ELR (cell line): ENCODE results near the gene MCRS1.
"Not testable (repeated sequence)": the region's sequence is repeated elsewhere in the genome, so short reads cannot be mapped to it uniquely, and the experiment has no call there.

ENCODE experiments used
- DNase-seq: peaks from one replicate; pipeline ENCODE4 v3.0.0-alpha.2; 2015; ENCODE audit warnings: low read depth

The MCRS1 gene

DNA sequence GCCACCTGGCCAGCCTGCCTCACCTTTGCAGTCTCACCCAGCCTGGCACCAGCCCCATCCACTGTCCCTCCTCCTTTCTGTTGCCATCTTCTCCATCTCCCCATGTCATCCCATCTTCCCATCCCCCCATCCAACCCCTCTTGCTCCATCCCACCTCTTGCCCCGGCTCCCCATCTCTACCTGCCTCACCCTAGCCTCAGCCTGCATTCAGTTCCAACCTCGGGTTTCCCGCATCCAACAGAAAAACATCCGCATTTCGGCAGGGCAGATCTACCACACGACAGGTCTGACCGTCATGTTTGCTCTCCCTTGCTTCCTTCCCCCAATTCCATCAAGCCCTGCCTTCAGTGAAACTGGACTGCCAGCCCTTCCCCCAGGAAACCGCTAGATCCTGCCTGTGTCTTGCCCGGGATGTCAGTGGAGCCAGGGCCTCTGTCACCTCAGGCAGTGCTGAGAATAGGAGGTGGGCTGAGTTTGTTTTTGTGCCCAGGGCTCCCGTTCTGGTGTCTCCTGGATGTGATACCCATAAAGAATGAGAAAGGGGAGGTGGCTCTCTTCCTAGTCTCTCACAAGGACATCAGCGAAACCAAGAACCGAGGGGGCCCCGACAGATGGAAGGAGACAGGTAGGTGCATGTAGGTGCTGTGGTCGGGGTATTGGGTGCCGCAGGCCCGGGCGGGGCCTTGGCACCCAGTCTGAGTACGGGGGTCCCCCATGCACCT, 26.6 kb downstream of the MCRS1 start:
- DNase-seq, result no peak

DNA sequence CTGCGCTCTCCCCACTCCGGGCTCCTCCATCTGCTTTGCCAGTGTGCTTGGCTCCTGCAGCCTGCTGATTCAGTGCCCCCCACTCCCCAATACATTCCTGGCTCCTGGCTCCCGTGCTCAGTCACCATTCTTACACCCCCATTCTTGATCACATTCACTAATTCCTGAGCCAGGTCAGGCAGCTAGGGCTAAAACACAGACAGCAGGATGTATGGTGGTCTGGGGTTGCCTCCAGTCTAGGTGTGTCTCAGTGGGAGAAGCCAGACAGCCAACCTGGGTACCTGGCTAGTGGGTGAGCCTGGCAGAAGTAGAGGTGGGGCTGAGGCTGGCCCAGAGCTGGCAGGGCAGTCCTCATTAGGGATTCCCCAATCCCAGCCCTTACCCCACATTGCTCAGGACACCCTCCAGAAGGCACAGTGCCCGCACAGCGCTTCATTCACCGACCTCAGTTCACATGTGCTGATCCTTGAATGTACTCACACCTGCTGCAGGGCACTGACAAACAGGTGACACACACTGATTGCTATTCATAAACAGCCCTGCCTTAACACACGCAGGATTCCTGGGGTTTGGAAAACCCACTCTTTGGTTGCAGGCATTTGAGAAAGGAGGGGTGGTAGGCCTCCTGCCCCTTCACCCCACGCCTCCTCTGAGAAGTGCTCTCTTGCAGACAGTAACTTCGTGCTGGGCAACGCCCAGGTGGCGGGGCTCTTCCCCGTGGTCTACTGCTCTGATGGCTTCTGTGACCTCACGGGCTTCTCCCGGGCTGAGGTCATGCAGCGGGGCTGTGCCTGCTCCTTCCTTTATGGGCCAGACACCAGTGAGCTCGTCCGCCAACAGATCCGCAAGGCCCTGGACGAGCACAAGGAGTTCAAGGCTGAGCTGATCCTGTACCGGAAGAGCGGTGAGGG, 27.5 kb downstream of the MCRS1 start:
- no peak for DNase-seq

DNA sequence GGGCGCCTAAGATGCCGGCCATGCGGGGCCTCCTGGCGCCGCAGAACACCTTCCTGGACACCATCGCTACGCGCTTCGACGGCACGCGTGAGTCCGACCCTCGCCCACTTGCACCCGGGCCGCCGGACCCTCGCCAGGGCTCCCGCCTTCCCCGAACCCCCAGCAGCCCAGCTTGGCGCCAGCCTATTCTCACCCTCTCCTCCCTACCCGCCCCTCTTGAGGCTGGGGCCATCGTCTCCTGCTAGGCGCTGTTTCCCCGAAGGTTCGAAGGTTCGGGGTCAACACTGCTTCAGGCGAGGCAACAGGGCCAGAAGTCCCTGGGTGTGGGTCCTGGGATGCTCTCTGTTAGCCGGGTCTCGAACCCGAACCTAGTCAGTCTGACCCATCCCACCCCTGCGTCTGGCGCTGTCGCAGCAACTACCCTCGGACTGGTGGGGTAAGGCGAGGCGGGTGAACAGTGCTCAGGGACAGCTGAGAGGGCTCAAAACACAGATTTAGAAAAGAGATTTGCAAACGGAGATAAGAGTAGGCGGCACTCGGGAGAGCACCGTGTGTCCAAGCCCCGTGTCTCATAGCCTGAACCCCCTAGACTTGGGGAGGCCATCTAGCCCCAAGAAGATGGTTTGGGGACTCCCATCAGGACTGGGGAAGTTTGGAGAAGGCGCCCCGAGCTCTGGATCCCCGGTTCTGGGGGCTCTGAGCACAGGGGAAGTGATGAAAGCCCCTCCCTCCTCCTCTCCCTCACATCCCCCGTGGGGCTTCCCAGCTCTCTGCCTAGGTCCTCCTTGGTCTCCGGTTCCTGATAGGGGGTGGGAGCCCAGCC, 28.3 kb downstream of the MCRS1 start:
- DNase-seq, result no peak

DNA sequence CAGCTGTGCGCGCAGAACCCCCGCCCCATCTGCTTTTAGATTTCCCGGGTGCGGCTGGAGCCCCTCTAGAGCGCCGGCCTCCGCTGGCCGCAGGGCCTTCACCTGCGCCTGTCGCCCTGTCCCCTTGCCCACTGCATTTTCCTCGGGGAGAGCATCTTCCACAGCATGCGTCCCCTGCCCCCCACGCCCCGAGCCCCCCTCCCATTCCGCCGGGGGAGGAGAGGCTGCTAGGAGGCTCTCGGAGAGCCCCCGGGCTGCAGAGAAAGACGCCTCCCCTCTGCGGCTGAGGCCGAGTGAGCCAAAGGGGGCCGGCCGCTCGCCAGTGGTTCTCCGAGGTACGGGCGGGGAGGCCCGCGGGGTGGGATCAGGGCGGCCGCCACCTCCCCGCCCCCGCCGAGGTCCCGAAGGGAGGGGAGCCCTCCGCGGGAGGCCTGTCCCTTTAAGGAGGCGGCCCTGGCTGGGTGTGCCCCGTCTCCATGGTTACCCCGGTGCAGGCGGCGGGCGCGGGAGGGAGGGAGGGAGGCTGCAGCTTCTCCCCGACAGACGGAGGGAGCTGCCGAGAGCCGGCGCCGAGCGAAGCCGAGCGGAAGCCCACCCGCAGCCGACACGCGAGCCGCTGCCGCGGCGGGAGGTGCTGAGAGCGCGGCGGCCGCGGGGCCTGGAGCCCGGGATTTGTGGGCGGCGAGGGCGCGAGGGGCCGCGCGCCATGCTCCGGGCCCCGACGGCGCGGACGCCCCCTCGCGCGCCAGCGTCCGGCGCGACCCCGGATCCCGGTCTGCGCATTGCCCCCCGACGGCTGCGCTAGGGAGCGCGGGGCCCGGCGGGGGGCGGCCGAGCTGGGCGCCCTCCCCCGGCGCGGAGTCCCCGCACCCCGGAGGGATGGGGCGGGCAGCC, 29.2 kb downstream of the MCRS1 start, which contains the start of gene KCNH3:
Gene KCNH3 (plus strand): TSS at position 521 of the 894 bp plus-strand sequence. CDS start 387 bp downstream, outside the sequence.
- peak; percentile 76 for DNase-seq

DNA sequence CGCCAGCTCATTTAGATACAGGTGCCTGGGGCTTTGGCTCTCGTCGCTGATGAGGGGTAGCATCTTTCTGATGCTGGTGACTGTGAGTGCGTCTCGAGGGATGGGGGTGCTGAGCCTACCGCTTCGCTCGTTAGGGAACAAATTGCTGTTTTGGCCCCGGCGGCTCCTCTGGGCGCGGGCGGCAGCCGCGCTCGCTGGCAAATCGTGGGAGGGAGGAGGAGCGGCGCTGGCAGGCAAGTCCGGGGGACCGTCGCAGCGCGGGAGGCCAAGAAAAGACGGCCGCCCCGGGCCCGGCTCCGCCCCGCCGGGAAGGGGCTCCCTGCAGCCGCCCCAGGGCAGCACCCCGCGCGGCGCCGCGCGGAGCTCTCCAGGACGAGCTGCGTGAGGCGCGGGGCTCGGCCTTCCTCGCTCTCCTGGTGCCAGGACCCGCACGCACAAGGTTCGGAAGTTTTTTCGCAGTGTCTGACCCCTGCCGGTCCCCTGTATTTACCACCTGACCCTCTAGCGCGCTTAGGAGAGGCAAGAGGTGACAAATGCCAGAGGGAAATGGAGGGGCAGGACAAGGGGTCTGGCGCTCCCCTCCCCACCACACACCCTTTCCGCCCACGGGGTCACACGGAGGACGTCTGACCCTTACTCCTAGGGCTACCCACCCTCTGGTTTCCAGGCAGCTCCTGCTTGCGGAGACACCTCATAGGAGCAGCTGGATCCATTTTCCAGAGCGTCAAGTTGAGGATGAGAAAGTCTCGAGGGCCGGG, 30.0 kb downstream of the MCRS1 start:
- DNase-seq, result peak; percentile 36

DNA sequence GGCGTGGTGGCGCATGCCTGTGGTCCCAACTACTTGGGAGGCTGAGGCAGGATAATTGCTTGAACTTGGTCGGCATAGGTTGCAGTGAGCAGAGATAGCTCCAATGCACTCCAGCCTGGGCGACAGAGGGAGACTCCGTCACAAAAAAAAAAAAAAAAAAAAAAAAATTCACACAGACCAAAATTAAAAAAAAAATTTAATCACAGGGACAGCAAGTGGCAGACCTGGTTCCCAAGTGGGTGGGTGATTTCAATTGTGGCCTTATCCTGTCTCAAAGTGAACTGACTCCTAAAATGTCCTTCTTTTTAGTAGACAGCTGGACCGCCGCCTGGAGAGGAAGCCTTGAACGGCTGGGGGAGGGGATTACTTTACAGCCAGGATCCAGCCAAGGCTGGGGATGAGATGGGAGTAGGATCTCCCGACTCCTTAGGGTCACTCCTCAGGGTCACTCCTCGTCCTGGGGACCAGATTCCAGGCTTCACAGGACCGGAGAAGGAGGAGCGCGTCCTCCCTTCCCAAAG, 30.7 kb downstream of the MCRS1 start:
- no peak for DNase-seq

DNA sequence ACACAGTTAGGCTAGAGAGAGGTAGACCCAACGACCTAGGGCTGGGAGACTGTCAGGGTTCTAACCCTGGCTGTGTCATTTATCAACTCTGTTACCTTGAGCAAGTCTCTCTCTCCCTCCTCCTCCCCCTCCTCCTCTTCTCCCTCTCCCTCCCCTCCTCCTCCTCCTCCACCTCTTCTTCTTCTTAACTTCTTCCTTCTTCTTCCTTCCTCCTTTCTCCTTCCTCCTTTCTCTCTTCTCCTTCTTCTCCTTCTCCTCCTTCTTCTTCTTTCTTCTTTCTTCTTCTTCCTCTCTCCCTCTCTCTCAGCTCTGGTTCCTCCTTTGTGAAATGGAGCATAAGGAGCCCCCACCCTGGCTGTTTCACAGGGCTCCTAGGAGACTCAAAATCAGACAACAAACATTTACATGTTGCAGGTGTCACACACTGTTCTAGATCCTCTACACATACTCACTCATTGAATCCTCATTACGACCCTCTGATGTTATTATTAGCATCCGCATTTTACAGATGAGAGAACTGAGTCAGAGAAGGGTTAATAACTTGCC, 31.3 kb downstream of the MCRS1 start:
- no peak for DNase-seq

DNA sequence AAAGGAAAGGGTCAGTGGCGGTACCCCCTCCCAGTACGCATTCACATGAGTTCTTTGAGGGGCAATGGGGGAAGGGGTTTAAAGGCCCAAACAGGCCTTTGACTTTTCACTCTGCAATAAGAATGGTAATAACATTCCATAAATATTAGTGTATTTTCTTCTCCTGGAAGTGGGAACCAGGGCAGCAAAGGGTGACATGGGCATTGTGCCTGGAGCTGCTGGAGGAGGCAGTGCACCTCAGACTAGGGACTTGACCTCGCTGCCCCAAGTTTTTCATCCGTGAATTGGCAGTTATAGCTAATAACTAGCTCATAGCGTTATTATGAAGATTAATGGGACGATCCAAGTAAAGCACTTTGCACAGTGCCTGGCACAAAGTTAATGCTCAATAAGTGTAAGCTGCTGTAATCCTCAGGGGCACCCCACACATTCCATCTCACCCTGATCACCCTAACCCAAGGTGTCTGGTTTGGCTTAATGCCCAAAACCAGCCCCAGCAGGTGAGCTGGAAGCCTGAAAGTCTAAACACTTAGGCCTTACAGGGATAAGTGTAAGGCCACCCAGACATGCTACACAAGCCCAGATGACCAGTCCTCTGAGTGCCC, 31.9 kb downstream of the MCRS1 start:
- peak; percentile 44 for DNase-seq

DNA sequence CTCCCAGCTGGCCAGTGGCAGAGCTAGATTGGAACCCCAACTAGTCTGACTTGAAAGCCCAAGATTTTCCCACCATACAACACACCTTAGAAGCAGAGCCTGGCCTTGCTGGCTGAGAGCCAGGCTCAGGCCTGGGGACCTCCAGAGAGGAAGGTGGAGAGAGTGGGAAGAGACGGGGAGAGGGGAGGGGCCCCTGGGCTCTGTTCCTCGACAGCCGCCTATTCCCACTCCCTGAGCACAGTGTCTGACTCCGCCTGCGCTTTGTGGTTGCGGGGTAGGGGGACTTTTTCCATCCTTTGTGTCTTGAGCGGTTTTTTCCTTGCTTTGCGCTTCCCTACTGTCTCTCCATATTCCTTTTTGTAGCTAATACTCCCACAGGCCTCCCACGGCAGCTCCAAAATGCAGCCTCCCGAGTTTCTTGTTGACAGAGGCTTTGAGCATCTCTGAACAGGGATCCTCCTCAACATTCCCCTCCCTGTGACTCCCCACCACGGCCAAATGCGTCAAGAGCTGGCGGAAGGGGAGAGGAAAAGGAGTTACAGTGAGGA, 33.1 kb downstream of the MCRS1 start:
- no peak for DNase-seq

DNA sequence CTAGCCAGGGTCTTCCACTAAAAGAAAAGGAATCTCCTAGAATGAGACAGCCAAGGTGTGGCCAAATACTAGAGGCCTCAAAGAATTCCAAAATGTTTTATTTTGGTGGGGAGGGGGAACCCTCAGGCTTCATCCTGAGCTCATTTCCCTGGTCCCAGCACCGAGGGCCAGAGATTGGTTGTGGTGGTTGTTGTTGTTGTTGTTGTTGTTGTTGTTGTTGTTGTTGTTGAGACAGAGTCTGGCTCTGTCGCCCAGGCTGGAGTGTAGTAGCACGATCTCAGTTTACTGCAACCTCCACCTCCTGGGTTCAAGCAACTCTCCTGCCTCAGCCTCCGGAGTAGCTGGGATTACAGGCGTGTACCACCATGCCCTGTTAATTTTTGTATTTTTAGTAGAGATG, 33.8 kb downstream of the MCRS1 start:
- not testable (repeated sequence) for DNase-seq

DNA sequence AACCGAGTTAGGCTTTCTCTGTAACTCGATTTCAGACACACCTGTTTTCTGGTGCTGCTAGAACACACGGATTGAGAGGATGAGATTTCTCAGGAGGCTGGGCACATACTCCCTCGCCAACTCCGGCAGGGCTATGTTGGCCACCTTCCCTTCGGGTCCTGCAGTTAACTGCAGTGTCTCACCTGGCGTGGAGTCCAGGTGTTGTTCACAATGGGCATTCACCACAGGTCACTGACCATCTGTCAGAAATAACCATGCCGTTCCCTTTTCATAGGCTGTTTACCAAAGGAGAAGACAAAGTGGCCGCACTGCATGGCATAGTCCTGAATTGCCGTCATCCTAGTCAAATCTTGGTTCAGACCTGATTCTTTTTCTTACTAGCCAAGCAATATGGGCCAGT, 34.6 kb downstream of the MCRS1 start:
- DNase-seq, result no peak

DNA sequence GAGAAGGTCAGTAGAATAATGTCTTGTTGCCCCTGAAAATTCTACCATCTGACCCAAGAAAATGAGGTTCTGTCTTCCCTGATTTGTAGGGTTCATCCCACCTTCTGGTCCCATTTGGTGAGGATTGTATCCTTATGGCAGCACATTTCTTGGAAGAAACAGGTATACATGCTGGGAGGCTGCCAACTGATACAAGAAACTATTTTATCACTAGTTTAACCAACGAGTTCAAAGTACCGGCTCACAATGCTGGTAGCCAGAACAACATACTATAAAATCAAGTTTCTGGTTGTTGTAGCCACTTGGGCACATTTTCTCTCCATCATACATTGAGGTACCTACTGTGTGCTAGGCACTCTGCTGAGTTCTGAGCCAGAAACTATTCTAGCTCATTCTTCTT, 36.2 kb downstream of the MCRS1 start:
- no peak for DNase-seq

DNA sequence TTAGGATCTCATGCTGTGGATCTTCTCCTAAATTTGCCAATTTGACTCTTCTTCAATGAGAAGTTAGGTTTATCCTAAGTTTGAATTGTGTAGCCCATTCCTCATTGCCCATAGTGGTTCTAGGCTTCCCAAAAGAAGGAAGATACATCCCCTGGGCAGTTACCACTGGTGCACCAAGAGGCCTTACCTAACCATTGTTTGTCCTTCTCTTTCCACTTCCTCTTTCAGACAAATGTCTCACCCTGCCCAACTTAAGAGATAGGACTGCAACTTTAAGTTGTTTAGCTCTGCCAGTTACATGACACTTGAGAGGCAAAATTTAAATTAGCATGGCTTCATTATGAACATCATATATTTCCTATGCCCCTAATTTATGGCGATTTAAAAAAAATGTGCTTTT, 38.5 kb downstream of the MCRS1 start:
- no peak for DNase-seq

DNA sequence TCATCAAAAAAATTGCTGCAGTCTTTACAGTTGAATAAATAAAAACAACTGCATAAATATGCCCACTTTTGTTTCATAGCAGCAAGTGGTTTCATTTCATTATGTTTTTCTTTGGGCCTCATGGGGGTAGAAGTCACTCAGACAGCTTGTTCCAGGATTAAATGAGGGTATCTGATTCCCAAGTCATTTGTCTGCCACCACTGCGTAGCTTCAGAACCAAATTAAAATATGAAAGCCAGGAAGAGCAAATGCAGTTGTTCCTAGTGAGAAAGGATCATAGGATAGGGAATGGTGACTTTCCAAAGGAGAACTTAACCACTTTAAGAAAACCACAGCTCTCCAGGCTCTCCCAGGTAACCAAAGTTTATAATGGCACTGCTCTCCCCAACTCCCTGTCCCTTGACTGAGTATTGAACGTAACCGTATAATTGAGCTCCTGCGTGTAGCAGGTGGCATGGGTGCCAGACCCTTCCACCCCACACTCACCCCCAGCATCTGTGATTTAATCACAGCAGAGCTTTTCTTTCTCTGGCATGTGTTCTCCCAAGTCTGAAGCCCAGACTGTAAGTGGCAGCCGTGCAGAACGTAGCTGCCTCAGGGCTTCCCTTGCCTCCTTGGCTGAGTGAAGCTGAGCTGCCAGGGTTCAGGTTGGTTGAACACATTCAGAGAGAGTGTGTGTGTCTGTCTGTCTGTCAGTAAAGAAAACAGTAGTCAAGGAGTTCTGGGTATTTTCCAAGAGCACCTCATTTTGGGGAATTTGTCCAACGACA, 40.4 kb downstream of the MCRS1 start:
- DNase-seq, result no peak

DNA sequence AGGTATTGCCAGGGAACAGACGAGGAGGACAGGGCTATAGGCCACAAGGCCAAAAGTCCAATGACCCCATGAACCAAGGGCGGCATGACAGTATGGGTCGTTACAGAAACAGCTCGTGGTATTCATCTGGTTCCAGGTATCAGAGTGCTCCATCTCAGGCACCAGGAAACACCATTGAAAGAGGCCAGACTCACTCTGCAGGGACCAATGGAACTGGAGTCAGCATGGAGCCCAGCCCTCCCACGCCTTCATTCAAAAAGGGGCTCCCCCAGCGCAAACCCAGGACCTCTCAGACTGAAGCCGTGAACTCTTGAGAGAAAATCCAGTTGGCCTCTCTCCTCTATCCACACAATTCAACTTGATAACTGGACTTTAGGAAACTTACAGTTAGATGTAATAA, 42.0 kb downstream of the MCRS1 start:
- no peak for DNase-seq

DNA sequence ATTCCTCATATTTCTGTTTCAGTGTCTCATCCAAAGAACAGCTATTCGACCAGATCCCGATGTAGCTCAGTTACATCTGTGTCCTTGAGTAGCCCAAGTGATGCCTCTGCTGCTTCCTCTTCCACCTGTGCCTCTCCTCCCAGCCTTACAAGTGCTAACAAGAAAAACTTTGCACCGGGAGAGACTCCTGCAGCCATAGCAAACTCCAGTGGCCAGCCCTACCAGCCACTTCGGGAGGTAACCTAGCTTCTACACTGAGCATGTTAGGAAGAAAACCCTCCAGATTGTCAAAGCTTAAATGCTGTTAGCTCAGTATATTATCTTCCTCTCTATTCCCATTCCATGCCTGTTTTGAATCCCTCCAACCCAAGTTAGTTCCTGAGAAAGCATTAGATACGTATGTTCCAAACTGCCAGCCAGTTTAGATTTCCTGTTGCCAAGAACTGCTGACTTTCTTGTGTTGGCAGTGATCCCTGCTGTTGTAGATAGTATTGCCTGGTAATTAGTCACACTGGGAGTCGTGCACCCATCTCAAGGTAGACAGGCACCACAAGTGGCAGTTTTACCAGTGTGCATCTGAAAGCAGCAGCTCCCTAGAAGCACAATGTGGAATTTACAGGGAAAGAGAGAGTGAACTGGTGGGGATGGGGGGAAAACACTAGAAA, 43.1 kb downstream of the MCRS1 start:
- no peak for DNase-seq

DNA sequence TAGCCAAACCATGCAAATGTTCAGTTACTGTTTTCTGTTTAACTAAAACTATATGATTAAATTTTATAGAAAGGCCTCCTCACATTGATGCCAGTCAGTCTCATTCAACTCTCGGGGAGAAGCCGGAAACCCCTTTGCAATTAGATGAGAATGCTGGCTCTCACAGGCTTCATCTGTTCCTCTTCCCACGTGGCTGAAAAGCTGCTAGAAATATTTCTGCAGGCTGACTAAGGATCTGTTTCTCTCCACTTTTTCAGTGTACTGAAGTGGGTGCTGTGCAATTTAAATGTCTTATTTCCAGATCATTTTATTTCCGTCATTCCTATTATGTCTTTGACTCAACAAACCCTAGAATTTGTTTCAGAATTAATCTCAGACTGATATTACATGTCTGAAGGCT, 46.6 kb downstream of the MCRS1 start:
- DNase-seq, result no peak

DNA sequence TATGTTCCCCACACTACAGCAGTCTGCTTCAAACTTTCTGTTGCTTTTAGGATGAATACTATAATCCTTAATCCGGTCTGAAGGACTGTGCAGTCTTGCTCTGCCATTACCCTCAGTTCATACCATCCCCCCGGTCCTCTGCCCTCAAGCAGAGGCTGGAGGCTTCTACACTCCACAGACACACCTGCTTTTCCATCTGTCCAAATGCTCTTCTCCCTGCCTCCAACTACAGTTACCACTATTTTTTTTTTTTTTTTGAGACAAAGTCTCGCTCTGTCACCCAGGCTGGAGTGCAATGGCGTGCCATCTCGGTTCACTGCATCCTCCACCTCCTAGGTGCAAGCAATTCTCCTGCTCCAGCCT, 48.4 kb downstream of the MCRS1 start:
- no peak for DNase-seq
